GM23248 (cell line): Measurements from ENCODE around the gene PLXNB3. TPM values are rescaled to one million over a fixed set of nuclear protein-coding genes. Genes with fewer than 3 reads are reported as not detected.

Experiments
- DNase-seq: peaks from one replicate; pipeline ENCODE4 v3.0.0-alpha.2; 2015
- H2AFZ ChIP-seq: fragments of 200-600 bp; sonication (generic); 2 replicates; pipeline ENCODE4 v1.6.1; 2016; ENCODE audit warnings: antibody characterized with exemption
- H3F3A ChIP-seq: fragments of 200-600 bp; sonication (generic); 2 replicates; pipeline ENCODE4 v1.6.1; 2016; ENCODE audit warnings: mild to moderate bottlenecking, antibody characterized with exemption, mixed run types; ENCODE audit not compliant: insufficient read depth
- H3K27ac ChIP-seq: fragments of 200-600 bp; sonication (generic); 2 replicates; pipeline ENCODE4 v1.5.1; 2016; ENCODE audit warnings: mild to moderate bottlenecking
- H3K27me3 ChIP-seq: fragments of 200-600 bp; sonication (generic); replicated peaks from 2 replicates; pipeline ENCODE4 v1.6.1; 2016; ENCODE audit warnings: mild to moderate bottlenecking; ENCODE audit not compliant: insufficient read depth
- H3K36me3 ChIP-seq: fragments of 200-600 bp; sonication (generic); 2 replicates; pipeline ENCODE4 v1.6.1; 2016; ENCODE audit warnings: low read depth, mild to moderate bottlenecking
- H3K4me1 ChIP-seq: fragments of 200-600 bp; sonication (generic); 2 replicates; pipeline ENCODE4 v1.6.1; 2016; ENCODE audit warnings: mild to moderate bottlenecking; ENCODE audit not compliant: insufficient read depth
- H3K4me2 ChIP-seq: fragments of 200-600 bp; sonication (generic); one replicate; pipeline ENCODE4 v1.6.1; 2016; ENCODE audit warnings: mild to moderate bottlenecking; ENCODE audit not compliant: unreplicated experiment
- H3K4me3 ChIP-seq: fragments of 200-600 bp; sonication (generic); 2 replicates; pipeline ENCODE4 v1.5.1; 2016; ENCODE audit warnings: mild to moderate bottlenecking
- H3K79me2 ChIP-seq: fragments of 200-600 bp; sonication (generic); 2 replicates; pipeline ENCODE4 v1.6.1; 2016; ENCODE audit warnings: mild to moderate bottlenecking; ENCODE audit not compliant: insufficient read depth
- H3K9ac ChIP-seq: fragments of 200-600 bp; sonication (generic); 2 replicates; pipeline ENCODE4 v1.6.1; 2016; ENCODE audit warnings: mild to moderate bottlenecking
- H3K9me2 ChIP-seq: fragments of 200-600 bp; sonication (generic); 2 replicates; pipeline ENCODE4 v1.6.1; 2016; ENCODE audit warnings: mixed run types, mild to moderate bottlenecking, moderate library complexity; ENCODE audit not compliant: insufficient read depth
- H3K9me3 ChIP-seq: fragments of 200-600 bp; sonication (generic); one replicate; pipeline ENCODE4 v1.6.1; 2017; ENCODE audit warnings: low read depth
- H4K20me1 ChIP-seq: fragments of 200-600 bp; sonication (generic); 2 replicates; pipeline ENCODE4 v1.6.0; 2016; ENCODE audit not compliant: insufficient read depth
- EZH2 ChIP-seq: fragments of 200-600 bp; sonication (generic); IDR thresholded peaks from 2 replicates; pipeline ENCODE4 v1.6.1; 2018; ENCODE audit warnings: antibody characterized with exemption, mild to moderate bottlenecking; ENCODE audit not compliant: insufficient read depth, poor library complexity, severe bottlenecking
- EZH2phosphoT487 ChIP-seq: fragments of 200-600 bp; sonication (generic); IDR thresholded peaks from 2 replicates; pipeline ENCODE4 v1.6.1; 2018; ENCODE audit warnings: antibody characterized with exemption, moderate library complexity, mild to moderate bottlenecking, low read depth; ENCODE audit not compliant: insufficient read depth
- WGBS, 2 experiments: methylation state at CpG; one replicate each; pipeline ENCODE4 v1.1.6; 2015 to 2017; ENCODE audit warnings: low lambda C conversion rate in 2 of 2, low coverage in 1 of 2; ENCODE audit errors: missing lambda C conversion rate in 2 of 2; 5-methylcytosine and 5-hydroxymethylcytosine counted together
- in situ Hi-C: fragments of 300-500 bp; cut with MboI; formaldehyde crosslinking; loops from 2 replicates; pipeline ENCODE4 v1.15.0; 2020
- polyA plus RNA-seq: library from polyadenylated mRNA; unstranded; fragments of >200 nt; fragmentation: Nextera tagmentation; extraction: Ambion mirVana; gene quantifications from 2 replicates; pipeline ENCODE4 v1.2.1, GENCODE V29; 2016
- total RNA-seq: library from RNA; depleted of rRNA; stranded (reverse); fragments of >200 nt; shearing (Covaris generic); gene quantifications from 2 replicates; pipeline ENCODE4 v1.2.3, GENCODE V29; 2014

Gene PLXNB3
- total and polyA plus RNA-seq, 2 experiments from 2014 or later: 8.8 to 12.5 TPM

DNA sequence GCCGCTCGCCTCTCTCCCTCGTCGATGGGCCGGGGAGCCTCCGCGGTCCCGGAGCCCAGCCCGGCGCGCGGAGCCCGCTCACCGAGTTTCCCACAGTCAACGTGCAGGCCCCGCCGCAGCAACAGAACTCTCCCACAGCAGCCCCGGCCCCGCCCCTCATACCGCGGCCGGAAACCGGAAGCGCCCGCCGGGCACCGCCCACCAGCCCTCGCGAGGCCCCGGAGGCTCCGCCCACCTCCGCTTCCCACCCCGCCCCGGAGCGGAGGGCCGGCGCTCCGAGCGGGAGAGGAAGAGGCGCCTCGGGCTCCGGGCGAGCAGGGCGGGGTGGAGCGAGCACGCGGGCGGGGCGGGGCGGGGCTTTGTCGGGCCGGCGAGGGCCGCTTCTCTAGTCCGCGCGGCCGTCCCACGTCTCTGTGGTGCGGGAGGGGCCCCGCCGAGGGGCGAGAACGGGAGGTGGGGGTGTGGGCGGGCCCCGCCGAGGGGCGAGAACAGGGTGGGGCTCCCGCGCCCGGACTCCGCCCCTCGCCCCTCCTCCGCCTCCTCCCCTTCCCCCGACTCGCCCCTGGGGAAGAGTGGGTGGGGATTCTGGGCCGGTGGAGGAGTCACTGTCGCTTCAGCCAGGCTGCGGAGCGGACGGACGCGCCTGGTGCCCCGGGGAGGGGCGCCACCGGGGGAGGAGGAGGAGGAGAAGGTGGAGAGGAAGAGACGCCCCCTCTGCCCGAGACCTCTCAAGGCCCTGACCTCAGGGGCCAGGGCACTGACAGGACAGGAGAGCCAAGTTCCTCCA is 39.6 kb upstream of the PLXNB3 start, which contains the start of the genes ABCD1 and BCAP31:
ABCD1 (plus strand) TSS at position 605 of the 787 bp plus-strand sequence. CDS start 411 bp downstream, outside the sequence.
BCAP31 (minus strand) TSS at position 136 of the 787 bp plus-strand sequence. CDS start 1,143 bp downstream, outside the sequence.
- Histone ChIP-seq H3K9me2 (no peaks in the 10 kb centered on the region), H4K20me1 (no peaks in the 10 kb centered on the region), H3K9ac (peak within 1 kb of the TSS; percentile 95), H3F3A (peaks cover 5% of the 10 kb centered on the region; the same call in 1 of the 2 replicates), H3K27ac (peak within 1 kb of the TSS; percentile 89), H3K36me3 (no peaks in the 10 kb centered on the region; the same call in 1 of the 2 replicates), H3K4me3 (peak within 1 kb of the TSS; percentile 77), H2AFZ (peak within 1 kb of the TSS; percentile 44; the same call in 1 of the 2 replicates), H3K9me3 (no peaks in the 10 kb centered on the region), H3K4me2 (peak within 1 kb of the TSS; percentile 73), H3K4me1 (peaks cover 18% of the 10 kb centered on the region; the same call in 1 of the 2 replicates), H3K79me2 (peaks cover 52% of the 10 kb centered on the region), H3K27me3 (no peaks in the 10 kb centered on the region)
- in situ Hi-C loops: no loop called here
- DNase-seq: peak; percentile 91
- TF ChIP-seq EZH2 (no peak), EZH2phosphoT487 (no peak)
- 2% methylated on average over 37 of the region's 88 CpGs; no CpG with 5 or more reads in 1 of the 2 experiments for WGBS, 2 experiments

DNA sequence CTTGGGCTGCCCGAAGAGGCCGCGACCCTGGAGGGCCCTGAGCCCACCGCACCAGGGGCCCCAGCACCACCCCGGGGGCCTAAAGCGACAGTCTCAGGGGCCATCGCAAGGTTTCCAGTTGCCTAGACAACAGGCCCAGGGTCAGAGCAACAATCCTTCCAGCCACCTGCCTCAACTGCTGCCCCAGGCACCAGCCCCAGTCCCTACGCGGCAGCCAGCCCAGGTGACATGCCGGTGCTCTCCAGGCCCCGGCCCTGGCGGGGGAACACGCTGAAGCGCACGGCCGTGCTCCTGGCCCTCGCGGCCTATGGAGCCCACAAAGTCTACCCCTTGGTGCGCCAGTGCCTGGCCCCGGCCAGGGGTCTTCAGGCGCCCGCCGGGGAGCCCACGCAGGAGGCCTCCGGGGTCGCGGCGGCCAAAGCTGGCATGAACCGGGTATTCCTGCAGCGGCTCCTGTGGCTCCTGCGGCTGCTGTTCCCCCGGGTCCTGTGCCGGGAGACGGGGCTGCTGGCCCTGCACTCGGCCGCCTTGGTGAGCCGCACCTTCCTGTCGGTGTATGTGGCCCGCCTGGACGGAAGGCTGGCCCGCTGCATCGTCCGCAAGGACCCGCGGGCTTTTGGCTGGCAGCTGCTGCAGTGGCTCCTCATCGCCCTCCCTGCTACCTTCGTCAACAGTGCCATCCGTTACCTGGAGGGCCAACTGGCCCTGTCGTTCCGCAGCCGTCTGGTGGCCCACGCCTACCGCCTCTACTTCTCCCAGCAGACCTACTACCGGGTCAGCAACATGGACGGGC is 38.8 kb upstream of the PLXNB3 start:
- Histone ChIP-seq H3F3A (peaks cover 5% of the 10 kb centered on the region; the same call in 1 of the 2 replicates), H2AFZ (no peak overlapping the region), H3K4me2 (peak overlapping the region; percentile 42), H3K9ac (peak overlapping the region; percentile 95), H3K27me3 (no peaks in the 10 kb centered on the region), H3K9me2 (no peaks in the 10 kb centered on the region), H3K4me3 (peak overlapping the region; percentile 64), H3K4me1 (peaks cover 18% of the 10 kb centered on the region; the same call in 1 of the 2 replicates), H3K27ac (peak overlapping the region; percentile 72), H3K79me2 (peaks cover 44% of the 10 kb centered on the region), H3K9me3 (no peaks in the 10 kb centered on the region), H3K36me3 (no peaks in the 10 kb centered on the region; the same call in 1 of the 2 replicates), H4K20me1 (no peaks in the 10 kb centered on the region)
- 78 to 90% methylated on average over 9 to 14 of the region's 55 CpGs for whole genome bisulfite sequencing, 2 experiments
- no peak for DNase-seq
- in situ Hi-C loops: no loop called here
- TF ChIP-seq EZH2 (no peak), EZH2phosphoT487 (no peak)

- H3K9ac ChIP-seq: peak overlapping the region; percentile 73
- no peak overlapping the region for H3K4me2 ChIP-seq
- H3K9me3 ChIP-seq: no peaks in the 10 kb centered on the region
- peak overlapping the region; percentile 72 for H3K27ac ChIP-seq
- no peak for TF ChIP-seq EZH2phosphoT487
- TF ChIP-seq EZH2: no peak
- no peaks in the 10 kb centered on the region for H3K27me3 ChIP-seq
- in situ Hi-C loops: no loop called here
- peak; percentile 36 for DNase-seq
- peak overlapping the region; percentile 52 for H3K4me3 ChIP-seq
- no peaks in the 10 kb centered on the region for H3K36me3 ChIP-seq
- H2AFZ ChIP-seq: no peak overlapping the region
- peaks cover 38% of the 10 kb centered on the region for H3K79me2 ChIP-seq
- 22 to 28% methylated on average over 19 to 32 of the region's 35 CpGs for WGBS, 2 experiments
- no peaks in the 10 kb centered on the region for H4K20me1 ChIP-seq
- peaks cover 5% of the 10 kb centered on the region; the same call in 1 of the 2 replicates for H3F3A ChIP-seq
- H3K9me2 ChIP-seq: no peaks in the 10 kb centered on the region
- peaks cover 18% of the 10 kb centered on the region; the same call in 1 of the 2 replicates for H3K4me1 ChIP-seq
Observed at GRCh38 chrX:153725832-153726285, 38.2 kb upstream of the PLXNB3 start.
